Measurements from ENCODE around the gene GNA12. TPM values are rescaled to one million over a fixed set of nuclear protein-coding genes. Genes with fewer than 3 reads are reported as not detected.
A peak's percentile ranks its signal among the peaks of the same experiment; 100 is the strongest.

The GNA12 gene
- total and polyA plus RNA-seq, 9 of the 15 experiments (the other 6 are each of a cell fraction or from before 2014, with no cell fraction given), result 0.65 to 32.7 (median 9.6) TPM

- TF ChIP-seq TSC22D4 (tag; IDR thresholded peaks at IDR 0.05), result no peak
- peak; percentile 97 for TF ChIP-seq C11orf30 (IDR thresholded peaks at IDR 0.05; ENCODE audit: low read depth)
- TF ChIP-seq SRSF9 (IDR thresholded peaks at IDR 0.05; ENCODE audit: borderline replicate concordance, low read depth, low read length), result no peak
- no peak for TF ChIP-seq TGIF2 (CRISPR knock-in tag; IDR thresholded peaks at IDR 0.05)
- TF ChIP-seq ZBTB12 (CRISPR knock-in tag; IDR thresholded peaks at IDR 0.05), result peak; percentile 60; the same call in 1 of the 2 replicates
- peak; percentile 49; the same call in 1 of the 2 replicates for TF ChIP-seq ZEB2 (IDR thresholded peaks at IDR 0.05)
- peak; percentile 54; the same call in 1 of the 2 replicates for TF ChIP-seq SMAD4 (CRISPR knock-in tag; conservative IDR thresholded peaks at IDR 0.05)
- TF ChIP-seq, protein P1, sequence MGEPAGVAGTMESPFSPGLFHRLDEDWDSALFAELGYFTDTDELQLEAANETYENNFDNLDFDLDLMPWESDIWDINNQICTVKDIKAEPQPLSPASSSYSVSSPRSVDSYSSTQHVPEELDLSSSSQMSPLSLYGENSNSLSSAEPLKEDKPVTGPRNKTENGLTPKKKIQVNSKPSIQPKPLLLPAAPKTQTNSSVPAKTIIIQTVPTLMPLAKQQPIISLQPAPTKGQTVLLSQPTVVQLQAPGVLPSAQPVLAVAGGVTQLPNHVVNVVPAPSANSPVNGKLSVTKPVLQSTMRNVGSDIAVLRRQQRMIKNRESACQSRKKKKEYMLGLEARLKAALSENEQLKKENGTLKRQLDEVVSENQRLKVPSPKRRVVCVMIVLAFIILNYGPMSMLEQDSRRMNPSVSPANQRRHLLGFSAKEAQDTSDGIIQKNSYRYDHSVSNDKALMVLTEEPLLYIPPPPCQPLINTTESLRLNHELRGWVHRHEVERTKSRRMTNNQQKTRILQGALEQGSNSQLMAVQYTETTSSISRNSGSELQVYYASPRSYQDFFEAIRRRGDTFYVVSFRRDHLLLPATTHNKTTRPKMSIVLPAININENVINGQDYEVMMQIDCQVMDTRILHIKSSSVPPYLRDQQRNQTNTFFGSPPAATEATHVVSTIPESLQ (CRISPR knock-in tag; IDR thresholded peaks at IDR 0.05), result peak; percentile 76; the same call in 1 of the 2 replicates
- TF ChIP-seq HSF4 (CRISPR knock-in tag; IDR thresholded peaks at IDR 0.05; ENCODE audit: borderline replicate concordance), result no peak
- no peak for TF ChIP-seq ZBTB8A (IDR thresholded peaks at IDR 0.05; ENCODE audit: partially characterized antibody)
- no peak for TF ChIP-seq ZNF282 (CRISPR knock-in tag; IDR thresholded peaks at IDR 0.05)
- TF ChIP-seq HEY1 (CRISPR knock-in tag; IDR thresholded peaks at IDR 0.05; ENCODE audit: borderline replicate concordance), result no peak
- peak; percentile 77 for TF ChIP-seq TFAP4 (CRISPR knock-in tag; IDR thresholded peaks at IDR 0.05; ENCODE audit: borderline replicate concordance)
- TF ChIP-seq POLR2G (IDR thresholded peaks at IDR 0.05; ENCODE audit: low read depth, low read length), result no peak
- TF ChIP-seq, protein P2, sequence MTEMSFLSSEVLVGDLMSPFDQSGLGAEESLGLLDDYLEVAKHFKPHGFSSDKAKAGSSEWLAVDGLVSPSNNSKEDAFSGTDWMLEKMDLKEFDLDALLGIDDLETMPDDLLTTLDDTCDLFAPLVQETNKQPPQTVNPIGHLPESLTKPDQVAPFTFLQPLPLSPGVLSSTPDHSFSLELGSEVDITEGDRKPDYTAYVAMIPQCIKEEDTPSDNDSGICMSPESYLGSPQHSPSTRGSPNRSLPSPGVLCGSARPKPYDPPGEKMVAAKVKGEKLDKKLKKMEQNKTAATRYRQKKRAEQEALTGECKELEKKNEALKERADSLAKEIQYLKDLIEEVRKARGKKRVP (CRISPR knock-in tag; IDR thresholded peaks at IDR 0.05), result peak; percentile 33; the same call in 1 of the 2 replicates
- TF ChIP-seq L3MBTL2 (IDR thresholded peaks at IDR 0.05), result peak; percentile 93
- no peak for TF ChIP-seq ZC3H11A (IDR thresholded peaks at IDR 0.05; ENCODE audit: low read depth, low read length)
- TF ChIP-seq GATAD2B (IDR thresholded peaks at IDR 0.05; ENCODE audit: borderline replicate concordance), result 0 out of 2 replicates have a peak, but pooled peaks have one; percentile 16
- peak; percentile 79 for TF ChIP-seq BHLHE40 (IDR thresholded peaks at IDR 0.05; ENCODE audit: low read length)
- TF ChIP-seq MEF2D (tag; conservative IDR thresholded peaks at IDR 0.05; ENCODE audit: low read depth), result peak; percentile 64; the same call in 1 of the 2 replicates
Measured at GRCh38 chr7:2757904-2758672, 86.0 kb downstream of the GNA12 start (continued).

All from K562 (cell line).